Neural progenitor cell (in vitro differentiated cells): ENCODE results near the gene HUNK. TPM values are rescaled to one million over a fixed set of nuclear protein-coding genes. Genes with fewer than 3 reads are reported as not detected.

ENCODE experiments used
- DNase-seq: peaks from one replicate; pipeline ENCODE4 v3.0.0-alpha.2; 2016; ENCODE audit warnings: low spot score
- H2AFZ ChIP-seq: fragments of 200-600 bp; sonication (generic); replicated peaks from 2 replicates; pipeline ENCODE4 v1.6.1; 2016; ENCODE audit warnings: antibody characterized with exemption
- H3F3A ChIP-seq: fragments of 200-600 bp; sonication (generic); 2 replicates; pipeline ENCODE4 v1.6.1; 2016; ENCODE audit warnings: antibody characterized with exemption, low read depth
- H3K27ac ChIP-seq: fragments of 200-600 bp; sonication (generic); 2 replicates; pipeline ENCODE4 v1.5.1; 2016; ENCODE audit warnings: mild to moderate bottlenecking
- H3K27me3 ChIP-seq: fragments of 200-600 bp; sonication (generic); 2 replicates; pipeline ENCODE4 v1.6.1; 2016; ENCODE audit warnings: mild to moderate bottlenecking, moderate library complexity
- H3K36me3 ChIP-seq: fragments of 200-600 bp; sonication (generic); 2 replicates; pipeline ENCODE4 v1.5.1; 2016
- H3K4me1 ChIP-seq: fragments of 200-600 bp; sonication (generic); 2 replicates; pipeline ENCODE4 v1.6.1; 2016; ENCODE audit warnings: mixed run types
- H3K4me2 ChIP-seq: fragments of 200-600 bp; sonication (generic); 2 replicates; pipeline ENCODE4 v1.6.1; 2016
- H3K4me3 ChIP-seq: fragments of 200-600 bp; sonication (generic); 2 replicates; pipeline ENCODE4 v1.5.1; 2016
- H3K79me2 ChIP-seq: fragments of 200-600 bp; sonication (generic); 2 replicates; pipeline ENCODE4 v1.6.1; 2016; ENCODE audit warnings: low read depth
- H3K9ac ChIP-seq: fragments of 200-600 bp; sonication (generic); 2 replicates; pipeline ENCODE4 v1.6.1; 2016
- H3K9me3 ChIP-seq: fragments of 200-600 bp; sonication (generic); 2 replicates; pipeline ENCODE4 v1.5.1; 2016; ENCODE audit warnings: low read depth
- H4K20me1 ChIP-seq: fragments of 200-600 bp; sonication (generic); 2 replicates; pipeline ENCODE4 v1.6.1; 2016; ENCODE audit warnings: low read depth
- H3K27ac Mint-ChIP-seq: 3 replicates; pipeline ENCODE4 v1.8.0; 2021; ENCODE audit warnings: mixed read lengths
- H3K27me3 Mint-ChIP-seq: 2 replicates; pipeline ENCODE4 v1.8.0; 2022; ENCODE audit warnings: low read depth, mild to moderate bottlenecking, inconsistent platforms, moderate library complexity, mixed read lengths; ENCODE audit not compliant: insufficient read depth
- H3K36me3 Mint-ChIP-seq: 3 replicates; pipeline ENCODE4 v1.8.0; 2021; ENCODE audit warnings: mixed read lengths
- H3K4me1 Mint-ChIP-seq: 3 replicates; pipeline ENCODE4 v1.8.0; 2021; ENCODE audit warnings: mixed read lengths
- H3K4me3 Mint-ChIP-seq: 3 replicates; pipeline ENCODE4 v1.8.0; 2021; ENCODE audit warnings: mild to moderate bottlenecking, moderate library complexity, mixed read lengths
- H3K9me3 Mint-ChIP-seq: 3 replicates; pipeline ENCODE4 v1.8.0; 2020; ENCODE audit warnings: mixed read lengths
- CTCF ChIP-seq: fragments of 200-600 bp; sonication (generic); IDR thresholded peaks from 2 replicates; pipeline ENCODE4 v1.5.1; 2017; ENCODE audit warnings: antibody characterized with exemption, mild to moderate bottlenecking
- EZH2 ChIP-seq: fragments of 200-600 bp; sonication (generic); IDR thresholded peaks from 2 replicates; pipeline ENCODE4 v1.6.1; 2017; ENCODE audit warnings: antibody characterized with exemption, mild to moderate bottlenecking, moderate library complexity
- EZH2phosphoT487 ChIP-seq: fragments of 200-600 bp; sonication (generic); IDR thresholded peaks from 2 replicates; pipeline ENCODE4 v1.6.1; 2017; ENCODE audit warnings: antibody characterized with exemption
- total RNA-seq: library from RNA; depleted of rRNA; stranded (reverse); fragments of >200 nt; gene quantifications from 2 replicates; pipeline ENCODE4 v1.2.3, GENCODE V29; 2015; ENCODE audit warnings: low replicate concordance

The HUNK gene
- total RNA-seq, 1 donor from 2014 or later: 4.7 TPM

GRCh38 chr21:31902438-31902837 is 29.6 kb downstream of the HUNK start:
- peaks cover 9% of the 10 kb centered on the region for H3K9me3 Mint-ChIP-seq
- H3F3A ChIP-seq: peaks cover 2% of the 10 kb centered on the region
- peaks cover 43% of the 10 kb centered on the region for H3K4me1 Mint-ChIP-seq
- H3K9ac ChIP-seq: no peak overlapping the region
- H3K27ac Mint-ChIP-seq: no peak overlapping the region
- H4K20me1 ChIP-seq: no peaks in the 10 kb centered on the region
- H3K4me2 ChIP-seq: no peak overlapping the region
- no peaks in the 10 kb centered on the region for H3K36me3 ChIP-seq
- H3K9me3 ChIP-seq: no peaks in the 10 kb centered on the region
- H3K27me3 ChIP-seq: no peaks in the 10 kb centered on the region
- no peak overlapping the region for H3K27ac ChIP-seq
- no peak overlapping the region for H3K4me3 Mint-ChIP-seq
- H2AFZ ChIP-seq: no peak overlapping the region
- TF ChIP-seq CTCF: no peak
- TF ChIP-seq EZH2phosphoT487: no peak
- TF ChIP-seq EZH2: no peak
- H3K4me1 ChIP-seq: peaks cover 12% of the 10 kb centered on the region
- peaks cover 26% of the 10 kb centered on the region for H3K36me3 Mint-ChIP-seq
- no peak for DNase-seq
- peaks cover 2% of the 10 kb centered on the region for H3K27me3 Mint-ChIP-seq
- no peak overlapping the region for H3K4me3 ChIP-seq
- H3K79me2 ChIP-seq: peaks cover 9% of the 10 kb centered on the region

GRCh38 chr21:31903896-31904295 is 31.1 kb downstream of the HUNK start:
- no peak for DNase-seq
- peaks cover 14% of the 10 kb centered on the region for H3K79me2 ChIP-seq

GRCh38 chr21:31905503-31906451 is 33.0 kb downstream of the HUNK start:
- H3K4me3 Mint-ChIP-seq: no peak overlapping the region
- TF ChIP-seq CTCF (no peak), EZH2 (no peak), EZH2phosphoT487 (no peak)
- H3K36me3 Mint-ChIP-seq: peaks cover 14% of the 10 kb centered on the region
- H3K9me3 Mint-ChIP-seq: peaks cover 5% of the 10 kb centered on the region
- H3K9ac ChIP-seq: no peak overlapping the region
- peaks cover 14% of the 10 kb centered on the region for H3K79me2 ChIP-seq
- DNase-seq: no peak
- H3K27ac Mint-ChIP-seq: peak overlapping the region; percentile 39
- no peaks in the 10 kb centered on the region for H3K9me3 ChIP-seq
- no peak overlapping the region for H3K4me2 ChIP-seq
- no peak overlapping the region for H3K4me3 ChIP-seq
- H4K20me1 ChIP-seq: peaks cover 16% of the 10 kb centered on the region
- no peaks in the 10 kb centered on the region for H3K36me3 ChIP-seq
- H3K4me1 ChIP-seq: peaks cover 37% of the 10 kb centered on the region
- H3K27ac ChIP-seq: no peak overlapping the region
- H3K27me3 Mint-ChIP-seq: peaks cover 8% of the 10 kb centered on the region
- H2AFZ ChIP-seq: no peak overlapping the region
- H3K4me1 Mint-ChIP-seq: peaks cover 64% of the 10 kb centered on the region
- H3K27me3 ChIP-seq: no peaks in the 10 kb centered on the region
- peaks cover 35% of the 10 kb centered on the region for H3F3A ChIP-seq

More at GRCh38 chr21:31903896-31904295, 31.1 kb downstream of the HUNK start:
- H3K27ac ChIP-seq: no peak overlapping the region
- peaks cover 17% of the 10 kb centered on the region for H3F3A ChIP-seq
- H3K4me3 ChIP-seq: no peak overlapping the region
- no peak for TF ChIP-seq EZH2
- TF ChIP-seq CTCF: no peak
- H2AFZ ChIP-seq: no peak overlapping the region
- peaks cover 21% of the 10 kb centered on the region for H3K36me3 Mint-ChIP-seq
- H3K9ac ChIP-seq: no peak overlapping the region
- peaks cover 55% of the 10 kb centered on the region for H3K4me1 Mint-ChIP-seq
- H3K9me3 ChIP-seq: no peaks in the 10 kb centered on the region
- no peaks in the 10 kb centered on the region for H3K36me3 ChIP-seq
- H3K4me1 ChIP-seq: peaks cover 22% of the 10 kb centered on the region
- no peak overlapping the region for H3K27ac Mint-ChIP-seq
- no peak overlapping the region for H3K4me2 ChIP-seq
- peaks cover 6% of the 10 kb centered on the region for H3K9me3 Mint-ChIP-seq
- H3K27me3 ChIP-seq: no peaks in the 10 kb centered on the region
- H3K27me3 Mint-ChIP-seq: peaks cover 5% of the 10 kb centered on the region
- no peak overlapping the region for H3K4me3 Mint-ChIP-seq
- peaks cover 5% of the 10 kb centered on the region for H4K20me1 ChIP-seq
